ENCODE measurements around the gene CMSS1. TPM values are rescaled to one million over a fixed set of nuclear protein-coding genes. Genes with fewer than 3 reads are reported as not detected.

Gene CMSS1
- total RNA-seq, 1 donor from 2014 or later = 35.7 TPM

GRCh38 chr3:99872923-99873254 lies 55.2 kb downstream of the CMSS1 start:
- Mint-ChIP-seq H3K4me1 (ENCODE audit: low read depth) (peaks cover 45% of the 10 kb centered on the region), H3K27me3 (no peaks in the 10 kb centered on the region), H3K4me3 (ENCODE audit: low read depth) (peak overlapping the region; percentile 12), H3K9me3 (ENCODE audit: low read depth) (no peaks in the 10 kb centered on the region), H3K36me3 (ENCODE audit: insufficient read depth) (peaks cover 4% of the 10 kb centered on the region), H3K27ac (peak overlapping the region; percentile 67)
- no peak for DNase-seq (ENCODE audit: low spot score, unreplicated experiment)
- no peak for TF ChIP-seq CTCF (IDR thresholded peaks at IDR 0.05; ENCODE audit: unreplicated experiment)

GRCh38 chr3:99873269-99874102 lies 55.8 kb downstream of the CMSS1 start:
- Mint-ChIP-seq H3K36me3 (ENCODE audit: insufficient read depth) (peaks cover 4% of the 10 kb centered on the region), H3K27ac (peak overlapping the region; percentile 20), H3K27me3 (no peaks in the 10 kb centered on the region), H3K4me1 (ENCODE audit: low read depth) (peaks cover 47% of the 10 kb centered on the region), H3K9me3 (ENCODE audit: low read depth) (no peaks in the 10 kb centered on the region), H3K4me3 (ENCODE audit: low read depth) (peak overlapping the region; percentile 87)
- TF ChIP-seq CTCF (IDR thresholded peaks at IDR 0.05; ENCODE audit: unreplicated experiment) = no peak
- DNase-seq (ENCODE audit: low spot score, unreplicated experiment) = no peak

- Mint-ChIP-seq H3K27ac (peak overlapping the region; percentile 41), H3K9me3 (ENCODE audit: low read depth) (no peaks in the 10 kb centered on the region), H3K4me1 (ENCODE audit: low read depth) (peaks cover 47% of the 10 kb centered on the region), H3K4me3 (ENCODE audit: low read depth) (peak overlapping the region; percentile 87), H3K27me3 (no peaks in the 10 kb centered on the region), H3K36me3 (ENCODE audit: insufficient read depth) (peaks cover 3% of the 10 kb centered on the region)
- TF ChIP-seq CTCF (IDR thresholded peaks at IDR 0.05; ENCODE audit: unreplicated experiment) = no peak
- no peak for DNase-seq (ENCODE audit: low spot score, unreplicated experiment)
These were observed 56.8 kb downstream of the CMSS1 start for GRCh38 chr3:99874237-99875002.

- Mint-ChIP-seq H3K36me3 (ENCODE audit: insufficient read depth) (no peaks in the 10 kb centered on the region), H3K27me3 (no peaks in the 10 kb centered on the region), H3K4me3 (ENCODE audit: low read depth) (peak overlapping the region; percentile 87), H3K9me3 (ENCODE audit: low read depth) (no peaks in the 10 kb centered on the region), H3K27ac (peak overlapping the region; percentile 95), H3K4me1 (ENCODE audit: low read depth) (peaks cover 43% of the 10 kb centered on the region)
- no peak for DNase-seq (ENCODE audit: low spot score, unreplicated experiment)
- no peak for TF ChIP-seq CTCF (IDR thresholded peaks at IDR 0.05; ENCODE audit: unreplicated experiment)
These were observed 57.9 kb downstream of the CMSS1 start for GRCh38 chr3:99875581-99875928.

GRCh38 chr3:99875929-99876841 lies 58.5 kb downstream of the CMSS1 start:
- Mint-ChIP-seq H3K27ac (peak overlapping the region; percentile 95), H3K36me3 (ENCODE audit: insufficient read depth) (no peaks in the 10 kb centered on the region), H3K9me3 (ENCODE audit: low read depth) (no peaks in the 10 kb centered on the region), H3K4me1 (ENCODE audit: low read depth) (peaks cover 40% of the 10 kb centered on the region), H3K4me3 (ENCODE audit: low read depth) (peak overlapping the region; percentile 87), H3K27me3 (no peaks in the 10 kb centered on the region)
- peak; percentile 82 for DNase-seq (ENCODE audit: low spot score, unreplicated experiment)
- TF ChIP-seq CTCF (IDR thresholded peaks at IDR 0.05; ENCODE audit: unreplicated experiment) = peak; percentile 23

Data from progenitor cell of endocrine pancreas (in vitro differentiated cells).